Neuron (in vitro differentiated cells): ENCODE data around the gene TTC27.

Experiments used
- H2AFZ ChIP-seq: one replicate; pipeline ENCODE4 v1.6.1; 2013; ENCODE audit warnings: low read depth, mild to moderate bottlenecking, inconsistent platforms, low read length, moderate library complexity
- H3K27me3 ChIP-seq: one replicate; pipeline ENCODE4 v1.6.1; 2013; ENCODE audit warnings: low read length; ENCODE audit not compliant: insufficient read depth
- H3K36me3 ChIP-seq: one replicate; pipeline ENCODE4 v1.6.1; 2013; ENCODE audit warnings: low read length; ENCODE audit not compliant: insufficient read depth
- H3K4me1 ChIP-seq: one replicate; pipeline ENCODE4 v1.6.1; 2013; ENCODE audit warnings: low read length; ENCODE audit not compliant: insufficient read depth
- H3K4me3 ChIP-seq: 2 replicates; pipeline ENCODE4 v1.5.1; 2013; ENCODE audit warnings: mild to moderate bottlenecking, low read length, moderate library complexity
- H3K9me3 ChIP-seq: one replicate; pipeline ENCODE4 v1.6.1; 2013; ENCODE audit warnings: low read length

The TTC27 gene

DNA sequence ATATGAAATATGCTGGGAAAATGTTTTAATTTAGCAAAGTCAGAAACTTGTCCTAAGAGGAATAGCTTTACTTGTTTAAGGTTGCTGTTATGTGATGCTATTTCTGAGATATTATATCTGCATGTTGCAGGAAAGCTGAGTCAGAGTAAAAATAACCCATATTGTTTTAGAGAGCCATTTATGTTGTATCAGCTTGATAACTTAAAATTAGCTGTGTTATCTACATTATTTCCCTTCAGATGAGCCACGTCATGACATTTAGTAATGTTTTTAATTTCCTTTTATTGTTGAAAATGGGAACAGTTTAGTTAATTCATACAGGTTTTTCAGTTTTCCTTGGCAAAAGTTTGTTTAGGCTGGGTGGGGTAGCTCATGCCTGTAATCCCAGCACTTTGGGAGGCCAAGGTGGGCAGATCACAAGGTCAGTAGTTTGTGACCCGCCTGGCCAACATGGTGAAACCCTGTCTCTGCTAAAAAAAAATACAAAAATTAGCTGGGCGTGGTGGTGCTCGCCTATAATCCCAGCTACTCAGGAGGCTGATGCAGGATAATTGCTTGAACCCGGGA is 55.8 kb downstream of the TTC27 start:
- H3K4me3 ChIP-seq = no peak overlapping the region
- H3K27me3 ChIP-seq = no peaks in the 10 kb centered on the region
- no peak overlapping the region for H2AFZ ChIP-seq
- no peaks in the 10 kb centered on the region for H3K4me1 ChIP-seq
- H3K36me3 ChIP-seq = no peaks in the 10 kb centered on the region
- no peaks in the 10 kb centered on the region for H3K9me3 ChIP-seq

DNA sequence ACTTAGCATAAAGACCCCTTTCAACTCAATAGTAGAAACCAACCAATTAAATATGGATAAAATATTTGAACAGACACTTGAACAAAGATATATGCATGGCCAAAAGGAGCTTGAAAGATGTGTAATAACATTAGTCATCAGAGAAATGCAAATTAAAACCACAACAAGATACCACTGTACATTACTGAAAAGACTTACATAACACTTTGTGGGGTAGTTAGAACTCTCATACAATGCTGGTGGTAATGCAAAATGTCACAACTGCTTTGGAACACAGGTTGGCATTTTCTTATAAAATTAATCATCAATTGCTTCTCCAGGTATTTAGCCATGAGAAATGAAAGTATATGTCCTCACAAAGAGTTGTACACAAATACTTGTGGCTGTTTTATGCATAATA is 60.7 kb downstream of the TTC27 start:
- Histone ChIP-seq H3K4me1 (no peaks in the 10 kb centered on the region), H2AFZ (no peak overlapping the region), H3K4me3 (no peak overlapping the region), H3K9me3 (no peaks in the 10 kb centered on the region), H3K27me3 (no peaks in the 10 kb centered on the region), H3K36me3 (no peaks in the 10 kb centered on the region)

DNA sequence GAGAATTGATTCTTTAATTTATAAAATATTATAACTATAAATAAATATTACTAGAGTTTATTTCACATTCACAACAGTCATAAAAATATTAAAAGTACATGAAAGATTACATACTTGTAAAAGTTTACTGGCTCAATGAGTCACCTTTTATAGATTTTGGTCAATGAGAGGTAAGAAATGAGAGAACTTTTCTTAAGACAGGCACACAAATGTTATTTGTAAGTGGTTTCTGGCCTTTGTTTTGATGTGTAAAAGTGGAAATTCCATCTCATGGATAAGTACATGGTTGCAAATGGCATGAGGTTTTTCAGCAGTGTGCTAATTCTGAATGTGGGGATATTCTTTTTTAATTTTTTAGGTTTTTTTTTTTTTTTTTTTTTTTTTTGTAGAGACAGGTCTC is 63.8 kb downstream of the TTC27 start:
- Histone ChIP-seq H3K27me3 (no peaks in the 10 kb centered on the region), H3K4me1 (no peaks in the 10 kb centered on the region), H3K9me3 (no peaks in the 10 kb centered on the region), H3K4me3 (no peak overlapping the region), H2AFZ (no peak overlapping the region), H3K36me3 (no peaks in the 10 kb centered on the region)

DNA sequence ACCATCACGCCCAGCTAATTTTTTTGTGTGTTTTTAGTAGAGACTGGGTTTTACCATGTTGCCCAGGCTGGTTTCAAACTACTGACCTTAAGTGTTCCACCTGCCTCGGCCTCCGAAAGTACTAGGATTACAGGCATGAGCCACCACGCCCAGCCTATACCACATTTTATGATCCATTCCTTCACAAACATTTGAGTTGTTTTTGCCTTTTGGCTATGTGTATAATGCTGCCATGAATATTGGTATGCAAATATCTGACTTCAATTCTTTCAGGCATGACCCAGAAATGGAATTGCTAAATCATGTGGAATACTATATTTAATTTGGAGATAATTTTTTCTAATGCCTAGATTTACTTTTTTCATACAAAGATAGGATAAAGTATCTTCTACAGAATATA is 68.6 kb downstream of the TTC27 start:
- H3K36me3 ChIP-seq = no peaks in the 10 kb centered on the region
- H3K9me3 ChIP-seq = no peaks in the 10 kb centered on the region
- H3K4me3 ChIP-seq = no peak overlapping the region
- H3K27me3 ChIP-seq = no peaks in the 10 kb centered on the region
- H2AFZ ChIP-seq = no peak overlapping the region
- no peaks in the 10 kb centered on the region for H3K4me1 ChIP-seq

- Histone ChIP-seq H3K4me3 (no peak overlapping the region), H3K27me3 (no peaks in the 10 kb centered on the region), H3K9me3 (no peaks in the 10 kb centered on the region), H3K36me3 (no peaks in the 10 kb centered on the region), H3K4me1 (no peaks in the 10 kb centered on the region), H2AFZ (no peak overlapping the region)
Observed at GRCh38 chr2:32697156-32697555, 69.3 kb downstream of the TTC27 start.

GRCh38 chr2:32699151-32699550 is 71.3 kb downstream of the TTC27 start:
- H3K4me1 ChIP-seq = no peaks in the 10 kb centered on the region
- H3K36me3 ChIP-seq = no peaks in the 10 kb centered on the region
- no peaks in the 10 kb centered on the region for H3K9me3 ChIP-seq
- no peak overlapping the region for H2AFZ ChIP-seq
- H3K4me3 ChIP-seq = no peak overlapping the region
- H3K27me3 ChIP-seq = no peaks in the 10 kb centered on the region

DNA sequence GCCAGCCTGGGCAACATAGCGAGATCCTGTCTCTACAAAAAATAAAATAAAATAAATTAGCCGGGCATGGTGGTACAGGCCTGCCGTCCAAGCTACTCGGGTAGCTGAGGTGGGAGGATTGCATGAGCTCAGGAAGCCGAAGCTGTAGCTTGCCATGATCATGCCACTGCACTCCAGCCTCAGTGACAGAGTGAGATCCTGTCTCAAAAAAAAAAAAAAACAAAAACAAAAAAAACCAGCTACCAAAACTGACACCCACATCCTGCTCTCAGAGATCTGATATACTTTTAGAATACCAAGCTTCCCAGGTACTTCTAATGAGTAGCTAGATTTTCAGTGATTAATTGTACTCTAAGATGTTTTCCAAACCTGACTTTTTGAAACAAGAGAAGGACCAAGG is 74.0 kb downstream of the TTC27 start:
- Histone ChIP-seq H3K4me3 (no peak overlapping the region), H2AFZ (no peak overlapping the region), H3K36me3 (no peaks in the 10 kb centered on the region)

DNA sequence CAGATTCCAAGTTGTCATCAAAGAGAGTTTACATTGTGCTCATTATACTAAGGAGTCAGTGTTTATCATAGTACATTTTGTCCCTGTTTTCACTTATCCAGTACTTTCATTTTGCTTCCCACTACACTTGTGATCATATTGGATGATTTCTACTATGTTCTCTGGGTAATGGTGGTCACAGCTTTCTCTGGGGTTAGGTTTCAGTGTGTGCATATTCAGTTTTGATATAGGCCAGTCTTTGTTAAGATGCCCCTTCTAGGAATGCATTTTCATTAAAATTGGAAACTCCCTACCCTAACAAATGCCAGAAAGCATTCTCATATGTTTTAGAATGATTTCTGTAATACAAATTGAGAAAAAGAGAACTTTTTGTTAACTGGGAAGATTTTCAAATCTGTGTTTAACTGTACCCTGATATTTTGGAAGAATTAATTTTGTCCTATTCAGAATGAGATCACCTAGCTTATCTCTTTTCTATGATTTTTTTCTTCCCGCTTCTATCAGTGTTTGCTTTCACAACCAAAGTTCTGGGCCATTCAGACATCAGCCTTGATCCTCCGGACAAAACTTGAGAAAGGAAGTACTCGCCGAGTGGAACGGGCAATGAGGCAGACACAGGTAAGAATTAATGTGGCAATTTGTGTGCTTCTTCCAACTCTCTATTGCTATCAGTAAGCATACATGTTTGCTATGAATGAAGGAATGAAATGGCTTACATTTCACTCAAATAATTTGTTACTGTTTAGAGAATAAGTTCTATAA is 74.6 kb downstream of the TTC27 start:
- no peak overlapping the region for H3K4me3 ChIP-seq
- no peaks in the 10 kb centered on the region for H3K9me3 ChIP-seq
- no peak overlapping the region for H2AFZ ChIP-seq
- no peaks in the 10 kb centered on the region for H3K27me3 ChIP-seq
- H3K36me3 ChIP-seq = no peaks in the 10 kb centered on the region
- peaks cover 6% of the 10 kb centered on the region for H3K4me1 ChIP-seq

More for the DNA sequence above, 74.0 kb downstream of the TTC27 start:
- no peaks in the 10 kb centered on the region for H3K9me3 ChIP-seq
- no peaks in the 10 kb centered on the region for H3K27me3 ChIP-seq
- H3K4me1 ChIP-seq = peaks cover under 1% of the 10 kb centered on the region

- Histone ChIP-seq H3K9me3 (no peaks in the 10 kb centered on the region), H3K4me1 (peaks cover 6% of the 10 kb centered on the region), H3K36me3 (no peaks in the 10 kb centered on the region), H3K27me3 (no peaks in the 10 kb centered on the region), H3K4me3 (no peak overlapping the region), H2AFZ (no peak overlapping the region)
Observed at GRCh38 chr2:32706815-32707579, 79.1 kb downstream of the TTC27 start.

DNA sequence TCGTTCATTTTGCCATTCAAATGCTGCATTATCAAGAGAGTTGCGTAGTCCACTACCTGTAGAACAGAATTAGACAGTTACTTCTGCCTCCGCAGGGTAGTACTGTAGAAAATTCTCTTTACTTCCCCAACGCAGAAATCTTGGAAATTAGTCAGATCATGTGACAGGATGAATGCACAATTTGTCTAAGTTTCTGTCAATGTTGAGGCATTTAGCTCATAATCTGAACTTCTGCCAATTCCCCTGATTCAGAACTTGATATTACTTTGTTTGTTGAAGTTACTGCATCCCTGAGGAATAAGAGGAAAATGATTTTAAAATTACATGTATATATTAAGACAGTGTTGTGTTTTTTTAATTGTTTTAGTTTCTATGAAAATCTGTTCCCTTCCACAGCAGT is 83.4 kb downstream of the TTC27 start:
- Histone ChIP-seq H3K4me1 (peaks cover 6% of the 10 kb centered on the region), H3K27me3 (no peaks in the 10 kb centered on the region), H3K36me3 (peaks cover 2% of the 10 kb centered on the region), H3K9me3 (no peaks in the 10 kb centered on the region), H3K4me3 (no peak overlapping the region), H2AFZ (no peak overlapping the region)

GRCh38 chr2:32711908-32712501 is 84.2 kb downstream of the TTC27 start:
- H3K9me3 ChIP-seq = no peaks in the 10 kb centered on the region
- peaks cover 2% of the 10 kb centered on the region for H3K36me3 ChIP-seq
- peaks cover 3% of the 10 kb centered on the region for H3K4me1 ChIP-seq

GRCh38 chr2:32712870-32713269 is 85.0 kb downstream of the TTC27 start:
- H3K27me3 ChIP-seq = no peaks in the 10 kb centered on the region
- peaks cover 2% of the 10 kb centered on the region for H3K36me3 ChIP-seq
- no peaks in the 10 kb centered on the region for H3K4me1 ChIP-seq
- no peak overlapping the region for H3K4me3 ChIP-seq
- H3K9me3 ChIP-seq = no peaks in the 10 kb centered on the region
- H2AFZ ChIP-seq = no peak overlapping the region

More at GRCh38 chr2:32711908-32712501, 84.2 kb downstream of the TTC27 start:
- Histone ChIP-seq H3K27me3 (no peaks in the 10 kb centered on the region), H3K4me3 (no peak overlapping the region), H2AFZ (no peak overlapping the region)

DNA sequence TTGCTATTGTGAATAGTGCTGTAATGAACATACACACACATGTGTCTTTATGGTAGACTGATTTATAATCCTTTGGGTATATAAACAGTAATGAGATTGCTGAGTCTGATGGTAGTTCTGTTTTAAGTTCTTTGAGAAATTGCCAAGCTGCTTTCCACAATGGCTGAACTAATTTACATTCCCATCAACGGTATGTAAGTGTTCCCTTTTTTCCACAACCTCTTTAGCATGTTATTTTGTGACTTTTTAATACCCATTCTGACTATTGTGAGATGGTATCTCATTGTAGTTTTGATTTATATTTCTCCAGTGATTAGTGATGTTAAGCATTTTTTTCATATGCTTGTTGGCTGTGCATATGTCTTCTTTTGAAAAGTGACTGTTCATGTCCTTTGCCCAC is 86.7 kb downstream of the TTC27 start:
- Histone ChIP-seq H3K9me3 (no peaks in the 10 kb centered on the region), H3K27me3 (no peaks in the 10 kb centered on the region), H3K36me3 (peaks cover 2% of the 10 kb centered on the region), H3K4me3 (no peak overlapping the region), H3K4me1 (no peaks in the 10 kb centered on the region), H2AFZ (no peak overlapping the region)
